Transverse colon (tissue), 4 donors: Measurements from ENCODE around the gene TPTE. TPM values are rescaled to one million over a fixed set of nuclear protein-coding genes. Genes with fewer than 3 reads are reported as not detected.
"Not testable (repeated sequence)": the region's sequence is repeated elsewhere in the genome, so short reads cannot be mapped to it uniquely, and the experiment has no call there.

Experiments used
- DNase-seq: peaks from one replicate; pipeline ENCODE4 v3.0.0-alpha.2; 2019
- H3K27ac ChIP-seq, 4 donors: fragments of 200-600 bp; sonication (generic); 2 replicates each; pipeline ENCODE4 v1.5.1; 2016 to 2018; ENCODE audit warnings: inconsistent platforms in 4 of 4
- H3K27me3 ChIP-seq: fragments of 200-600 bp; sonication (generic); 2 replicates; pipeline ENCODE4 v1.5.1; 2017; ENCODE audit warnings: inconsistent platforms
- H3K36me3 ChIP-seq, 4 donors: fragments of 200-600 bp; sonication (generic); 2 replicates each; pipeline ENCODE4 v1.5.1; 2017 to 2019; ENCODE audit warnings: inconsistent platforms in 4 of 4
- H3K4me1 ChIP-seq, 4 donors: fragments of 200-600 bp; sonication (generic); 2 replicates each; pipeline ENCODE4 v1.5.1; 2017 to 2020; ENCODE audit warnings: inconsistent platforms in 4 of 4
- H3K4me3 ChIP-seq, 4 donors: fragments of 200-600 bp; sonication (generic); 1 replicate in 1 of 4; 2 replicates in 3 of 4; pipeline versions ENCODE4 v1.5.1 to v1.6.1; 2017 to 2019; ENCODE audit warnings: inconsistent platforms in 4 of 4
- H3K9me3 ChIP-seq, 2 donors: fragments of 200-600 bp; sonication (generic); 2 replicates each; pipeline ENCODE4 v1.5.1; 2017 to 2019; ENCODE audit warnings: inconsistent platforms in 2 of 2
- CTCF ChIP-seq, 5 experiments: fragments of 200-600 bp in 3 of 5; fragments of 450-650 bp in 2 of 5; sonication (generic) in 3 of 5; IDR thresholded peaks; 1 replicate in 2 of 5; 2 replicates in 3 of 5; pipeline ENCODE4 v1.5.1; 2016 to 2017; ENCODE audit warnings: antibody characterized with exemption in 5 of 5, inconsistent platforms in 3 of 5, mild to moderate bottlenecking in 2 of 5, moderate library complexity in 1 of 5
- EP300 ChIP-seq: sonication (generic); formaldehyde crosslinking; IDR thresholded peaks from one replicate; pipeline ENCODE4 v1.6.1; 2017; ENCODE audit warnings: antibody characterized with exemption, low read depth
- POLR2A ChIP-seq: fragments of 450-650 bp; IDR thresholded peaks from one replicate; pipeline ENCODE4 v1.6.1; 2016; ENCODE audit warnings: antibody characterized with exemption, mild to moderate bottlenecking, moderate library complexity
- POLR2AphosphoS5 ChIP-seq, 3 donors: sonication (generic); formaldehyde crosslinking; IDR thresholded peaks; one replicate each; pipeline ENCODE4 v1.6.1; 2016; ENCODE audit warnings: antibody characterized with exemption in 3 of 3
- WGBS, 2 donors: methylation state at CpG; one replicate each; pipeline ENCODE4 v1.1.5; 2018; ENCODE audit warnings: low coverage in 1 of 2; 5-methylcytosine and 5-hydroxymethylcytosine counted together
- in situ Hi-C, 4 donors: fragments of 200-750 bp; cut with MboI; loops; one replicate each; pipeline versions ENCODE4 v1.15.0 to v1.15.1; 2017; ENCODE audit warnings: low sequenced_read_pairs in 3 of 4, low pct_ligation_motif_present in 1 of 4, low pct_unique_long_range_greater_than_20kb in 1 of 4
- intact Hi-C: fragments of 100-400 bp; cut with DNase I; formaldehyde crosslinking; loops from one replicate; pipeline ENCODE4 v1.15.1; 2023; ENCODE audit warnings: low total_unique reads
- small RNA-seq, 4 donors: library from RNA; depleted of rRNA; stranded (forward); fragments of <200 nt; gene quantifications; one replicate each; pipeline ENCODE3, GENCODE V24; 2016
- total RNA-seq, 4 donors: library from RNA; depleted of rRNA; stranded (reverse); fragments of >200 nt; gene quantifications; one replicate each; pipeline ENCODE4 v1.1.0, GENCODE V29; 2016

TPTE gene
- total RNA-seq, 4 donors from 2014 or later: not detected

DNA sequence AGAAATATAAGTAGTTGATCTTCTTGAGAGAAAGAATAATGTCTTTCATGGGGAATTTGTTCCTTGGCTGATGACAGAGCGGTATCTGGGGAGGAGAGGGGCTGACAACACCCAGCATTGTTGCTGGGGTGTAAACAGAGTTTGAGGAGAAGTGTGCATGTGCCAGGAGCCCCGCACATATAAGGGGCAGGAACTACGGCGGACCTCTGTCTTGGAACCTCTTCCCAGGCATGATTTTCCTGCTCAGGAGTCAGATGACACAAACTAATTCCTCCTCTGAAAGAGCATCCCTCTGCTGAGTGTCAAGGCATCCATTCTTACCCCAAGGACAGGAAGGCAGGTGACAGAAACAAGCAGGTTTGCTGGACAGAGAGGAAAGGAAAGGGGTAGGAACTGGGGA, 119.1 kb downstream of the TPTE start:
- in situ Hi-C loops: no loop called here
- Histone ChIP-seq H3K27me3 (no peaks in the 10 kb centered on the region), H3K9me3 (peaks cover 30 to 49% of the 10 kb centered on the region in 2 donors), H3K27ac (no peak overlapping the region), H3K36me3 (no peaks in the 10 kb centered on the region), H3K4me1 (no peaks in the 10 kb centered on the region), H3K4me3 (no peak overlapping the region)
- DNase-seq: no peak
- intact Hi-C loops: no loop called here
- WGBS, 2 donors: 49 to 50% methylated on average over 4 of the region's 4 CpGs
- no peak for TF ChIP-seq CTCF (IDR thresholded peaks at IDR 0.05)
- no peak for TF ChIP-seq EP300
- TF ChIP-seq POLR2AphosphoS5 (IDR thresholded peaks at IDR 0.05): no peak
- no peak for TF ChIP-seq POLR2A

DNA sequence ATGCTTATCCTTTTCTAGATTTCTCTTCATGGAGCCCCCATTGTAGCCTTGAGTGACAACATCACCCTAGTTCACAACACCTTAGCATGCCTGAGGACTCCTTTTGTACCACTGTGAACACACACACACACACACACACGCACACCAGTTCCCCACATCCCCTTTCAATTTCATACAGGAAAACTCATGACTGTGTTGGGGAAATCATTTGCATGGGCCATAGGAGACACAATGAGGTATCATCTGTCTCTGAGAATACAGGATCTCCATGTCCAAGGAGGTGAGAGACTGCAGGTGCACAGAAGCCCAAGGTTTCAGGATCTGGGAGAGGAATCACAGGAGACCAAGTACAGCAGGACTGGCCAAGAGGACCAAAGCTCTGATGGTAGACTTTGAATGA, 119.7 kb downstream of the TPTE start:
- no peaks in the 10 kb centered on the region for H3K36me3 ChIP-seq
- no peak overlapping the region for H3K4me3 ChIP-seq
- no peak for TF ChIP-seq CTCF (IDR thresholded peaks at IDR 0.05)
- TF ChIP-seq EP300: no peak
- TF ChIP-seq POLR2A: no peak
- TF ChIP-seq POLR2AphosphoS5 (IDR thresholded peaks at IDR 0.05): no peak
- H3K9me3 ChIP-seq: peaks cover 29 to 47% of the 10 kb centered on the region in 2 donors
- no peaks in the 10 kb centered on the region for H3K4me1 ChIP-seq
- H3K27me3 ChIP-seq: no peaks in the 10 kb centered on the region
- no peak for DNase-seq
- in situ Hi-C loops (no loop called here), intact Hi-C loops (no loop called here)
- 51 to 63% methylated on average over 1 of the region's 1 CpG for WGBS, 2 donors
- H3K27ac ChIP-seq: no peak overlapping the region

DNA sequence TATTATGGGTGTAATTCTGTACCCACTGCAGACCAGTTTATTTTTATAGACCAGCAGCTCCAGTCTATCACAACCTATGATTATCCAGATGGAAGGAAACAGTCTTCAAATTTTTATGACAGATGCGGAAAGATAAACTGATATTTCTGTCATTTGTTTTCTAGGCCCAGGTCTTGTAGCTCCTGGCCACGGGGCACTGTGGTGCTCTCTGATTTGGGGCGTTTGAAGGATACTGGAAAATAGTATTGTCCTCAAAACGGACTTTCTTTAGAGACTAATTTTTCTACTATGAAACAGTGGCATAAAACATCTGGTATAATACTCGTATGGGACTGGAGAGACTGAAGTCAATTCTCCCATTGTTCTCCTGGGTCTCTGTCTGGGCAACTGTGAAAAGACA, 124.3 kb downstream of the TPTE start:
- H3K27me3 ChIP-seq, H3K4me1 ChIP-seq, intact Hi-C loops, H3K36me3 ChIP-seq, H3K27ac ChIP-seq, H3K4me3 ChIP-seq, in situ Hi-C loops, DNase-seq: not testable (repeated sequence)
- peaks cover 12 to 30% of the 10 kb centered on the region in 2 donors for H3K9me3 ChIP-seq
- WGBS, 2 donors: 32 to 48% methylated on average over 4 to 5 of the region's 5 CpGs

DNA sequence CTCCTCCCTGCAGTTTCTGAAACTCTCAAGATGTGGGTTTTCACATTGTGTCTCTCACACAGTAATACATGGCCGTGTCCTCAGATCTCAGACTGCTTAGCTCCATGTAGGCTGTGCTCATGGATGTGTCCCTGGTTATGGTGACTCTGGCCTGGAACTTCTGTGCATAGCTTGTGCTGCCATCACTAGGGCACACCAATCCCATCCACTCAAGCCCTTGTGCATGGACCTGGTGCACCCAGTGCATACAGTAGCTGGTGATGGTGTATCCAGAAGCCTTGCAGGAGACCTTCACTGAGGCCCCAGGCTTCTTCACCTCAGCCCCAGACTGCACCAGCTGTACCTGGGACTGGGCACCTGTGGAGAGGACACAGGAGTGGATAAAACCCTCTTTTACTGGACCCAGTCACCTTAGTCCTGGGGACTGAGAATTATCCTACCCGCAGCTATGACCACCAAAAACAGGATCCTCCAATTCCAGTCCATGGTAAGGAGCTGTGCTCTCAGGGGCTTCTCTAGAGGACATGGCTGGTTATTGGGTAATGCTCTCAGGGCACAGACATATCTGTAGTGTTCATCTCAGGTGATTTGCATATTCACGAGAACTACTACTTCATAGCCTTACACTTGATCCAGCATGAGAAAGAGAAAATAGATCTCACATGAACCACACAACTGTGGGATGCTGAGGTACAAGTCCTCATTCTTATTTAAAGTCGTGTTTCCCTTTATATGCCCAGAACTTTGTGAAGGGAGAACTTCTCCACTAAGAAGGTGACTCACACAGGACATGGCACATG, 128.2 kb downstream of the TPTE start:
- intact Hi-C loops, in situ Hi-C loops: not testable (repeated sequence)
- 46 to 54% methylated on average over 4 of the region's 4 CpGs for WGBS, 2 donors

DNA sequence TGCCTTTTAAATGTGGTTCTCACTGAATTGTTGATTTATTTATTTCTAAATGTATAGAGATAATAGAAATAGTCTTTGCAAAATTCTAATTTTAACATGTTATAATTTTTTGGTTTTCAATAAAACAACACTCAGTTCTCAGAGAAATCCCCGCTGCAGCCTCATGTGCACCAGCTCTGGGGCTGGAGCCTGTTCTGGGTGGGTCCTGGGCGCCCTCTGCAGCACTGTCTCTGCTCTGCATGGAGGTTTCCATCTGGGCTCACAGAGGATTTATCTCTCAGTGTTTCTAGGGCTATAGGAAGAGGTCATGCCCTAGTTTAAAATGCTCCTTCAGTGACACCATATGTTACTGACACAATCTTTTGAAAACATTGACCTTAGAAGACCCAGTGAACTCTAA, 128.9 kb downstream of the TPTE start:
- H3K4me1 ChIP-seq, DNase-seq, H3K4me3 ChIP-seq, H3K27ac ChIP-seq, in situ Hi-C loops, intact Hi-C loops, H3K36me3 ChIP-seq, H3K27me3 ChIP-seq: not testable (repeated sequence)
- WGBS, 2 donors: 29 to 35% methylated on average over 2 of the region's 2 CpGs
- peaks cover 4 to 13% of the 10 kb centered on the region in 2 donors for H3K9me3 ChIP-seq

More for the DNA sequence above, 128.2 kb downstream of the TPTE start:
- H3K27ac ChIP-seq, H3K4me1 ChIP-seq, H3K27me3 ChIP-seq, H3K36me3 ChIP-seq, DNase-seq, H3K4me3 ChIP-seq: not testable (repeated sequence)
- H3K9me3 ChIP-seq: peaks cover 4 to 13% of the 10 kb centered on the region in 2 donors

Small RNA genes within 50 kb of the gene (small RNA-seq; reads per million reads assigned to genes)
- gene CYCSP41: 0 reads per million in 4 donors
